ENCODE data around the gene CHI3L1.

Gene CHI3L1

GRCh38 chr1:203206129-203206687 is 19.7 kb upstream of the CHI3L1 start:
- no peak overlapping the region for H3K4me3 ChIP-seq (ENCODE audit: low read length)

GRCh38 chr1:203204756-203205155 is 18.3 kb upstream of the CHI3L1 start:
- Histone ChIP-seq H3K4me3 (ENCODE audit: low read length) (no peak overlapping the region), H3K79me2 (ENCODE audit: low read length) (no peaks in the 10 kb centered on the region), H3K27ac (ENCODE audit: low read length) (no peak overlapping the region), H3K4me1 (ENCODE audit: low read length) (no peaks in the 10 kb centered on the region), H3K27me3 (ENCODE audit: low read depth, low read length) (peaks cover 69% of the 10 kb centered on the region), H3K9ac (ENCODE audit: low read length) (no peak overlapping the region), H4K20me1 (ENCODE audit: insufficient read depth, low read length) (no peaks in the 10 kb centered on the region), H3K9me3 (ENCODE audit: insufficient read depth, low read length) (no peaks in the 10 kb centered on the region), H3K36me3 (replicated peaks; ENCODE audit: low read depth, low read length) (no peaks in the 10 kb centered on the region), H2AFZ (ENCODE audit: low read depth, low read length) (no peak overlapping the region), H3K4me2 (ENCODE audit: low read length) (no peak overlapping the region)
- TF ChIP-seq CTCF (IDR thresholded peaks at IDR 0.05; ENCODE audit: low read depth, low read length) (no peak), EZH2phosphoT487 (IDR thresholded peaks at IDR 0.05; ENCODE audit: low read depth) (no peak)

More at GRCh38 chr1:203206129-203206687, 19.7 kb upstream of the CHI3L1 start:
- peaks cover 60% of the 10 kb centered on the region for H3K27me3 ChIP-seq (ENCODE audit: low read depth, low read length)
- H3K27ac ChIP-seq (ENCODE audit: low read length), result no peak overlapping the region
- no peak overlapping the region for H3K9ac ChIP-seq (ENCODE audit: low read length)
- no peaks in the 10 kb centered on the region for H3K36me3 ChIP-seq (replicated peaks; ENCODE audit: low read depth, low read length)
- H3K9me3 ChIP-seq (ENCODE audit: insufficient read depth, low read length), result no peaks in the 10 kb centered on the region
- no peak for TF ChIP-seq EZH2phosphoT487 (IDR thresholded peaks at IDR 0.05; ENCODE audit: low read depth)
- no peak for TF ChIP-seq CTCF (IDR thresholded peaks at IDR 0.05; ENCODE audit: low read depth, low read length)
- H2AFZ ChIP-seq (ENCODE audit: low read depth, low read length), result no peak overlapping the region
- no peaks in the 10 kb centered on the region for H3K4me1 ChIP-seq (ENCODE audit: low read length)
- no peaks in the 10 kb centered on the region for H4K20me1 ChIP-seq (ENCODE audit: insufficient read depth, low read length)
- no peaks in the 10 kb centered on the region for H3K79me2 ChIP-seq (ENCODE audit: low read length)
- H3K4me2 ChIP-seq (ENCODE audit: low read length), result no peak overlapping the region

- Histone ChIP-seq H3K79me2 (ENCODE audit: low read length) (no peaks in the 10 kb centered on the region), H2AFZ (ENCODE audit: low read depth, low read length) (no peak overlapping the region), H3K4me1 (ENCODE audit: low read length) (no peaks in the 10 kb centered on the region), H3K9me3 (ENCODE audit: insufficient read depth, low read length) (no peaks in the 10 kb centered on the region), H3K9ac (ENCODE audit: low read length) (no peak overlapping the region), H3K27ac (ENCODE audit: low read length) (no peak overlapping the region), H4K20me1 (ENCODE audit: insufficient read depth, low read length) (no peaks in the 10 kb centered on the region), H3K4me2 (ENCODE audit: low read length) (no peak overlapping the region), H3K4me3 (ENCODE audit: low read length) (no peak overlapping the region), H3K27me3 (ENCODE audit: low read depth, low read length) (peaks cover 68% of the 10 kb centered on the region), H3K36me3 (replicated peaks; ENCODE audit: low read depth, low read length) (no peaks in the 10 kb centered on the region)
- TF ChIP-seq EZH2phosphoT487 (IDR thresholded peaks at IDR 0.05; ENCODE audit: low read depth) (no peak), CTCF (IDR thresholded peaks at IDR 0.05; ENCODE audit: low read depth, low read length) (no peak)
Observed at GRCh38 chr1:203202431-203203245, 16.1 kb upstream of the CHI3L1 start.

- Histone ChIP-seq H3K4me2 (ENCODE audit: low read length) (no peak overlapping the region), H3K4me1 (ENCODE audit: low read length) (no peaks in the 10 kb centered on the region), H3K9ac (ENCODE audit: low read length) (no peak overlapping the region), H3K4me3 (ENCODE audit: low read length) (no peak overlapping the region), H3K79me2 (ENCODE audit: low read length) (no peaks in the 10 kb centered on the region), H3K27ac (ENCODE audit: low read length) (no peak overlapping the region), H3K36me3 (replicated peaks; ENCODE audit: low read depth, low read length) (no peaks in the 10 kb centered on the region), H4K20me1 (ENCODE audit: insufficient read depth, low read length) (no peaks in the 10 kb centered on the region), H2AFZ (ENCODE audit: low read depth, low read length) (no peak overlapping the region), H3K9me3 (ENCODE audit: insufficient read depth, low read length) (no peaks in the 10 kb centered on the region), H3K27me3 (ENCODE audit: low read depth, low read length) (peaks cover 67% of the 10 kb centered on the region)
- TF ChIP-seq CTCF (IDR thresholded peaks at IDR 0.05; ENCODE audit: low read depth, low read length), result no peak
- TF ChIP-seq EZH2phosphoT487 (IDR thresholded peaks at IDR 0.05; ENCODE audit: low read depth), result no peak
Observed at GRCh38 chr1:203201516-203202205, 15.2 kb upstream of the CHI3L1 start.

Data from OCI-LY3 (cell line).